ENCODE data around the gene ALK.

DNA sequence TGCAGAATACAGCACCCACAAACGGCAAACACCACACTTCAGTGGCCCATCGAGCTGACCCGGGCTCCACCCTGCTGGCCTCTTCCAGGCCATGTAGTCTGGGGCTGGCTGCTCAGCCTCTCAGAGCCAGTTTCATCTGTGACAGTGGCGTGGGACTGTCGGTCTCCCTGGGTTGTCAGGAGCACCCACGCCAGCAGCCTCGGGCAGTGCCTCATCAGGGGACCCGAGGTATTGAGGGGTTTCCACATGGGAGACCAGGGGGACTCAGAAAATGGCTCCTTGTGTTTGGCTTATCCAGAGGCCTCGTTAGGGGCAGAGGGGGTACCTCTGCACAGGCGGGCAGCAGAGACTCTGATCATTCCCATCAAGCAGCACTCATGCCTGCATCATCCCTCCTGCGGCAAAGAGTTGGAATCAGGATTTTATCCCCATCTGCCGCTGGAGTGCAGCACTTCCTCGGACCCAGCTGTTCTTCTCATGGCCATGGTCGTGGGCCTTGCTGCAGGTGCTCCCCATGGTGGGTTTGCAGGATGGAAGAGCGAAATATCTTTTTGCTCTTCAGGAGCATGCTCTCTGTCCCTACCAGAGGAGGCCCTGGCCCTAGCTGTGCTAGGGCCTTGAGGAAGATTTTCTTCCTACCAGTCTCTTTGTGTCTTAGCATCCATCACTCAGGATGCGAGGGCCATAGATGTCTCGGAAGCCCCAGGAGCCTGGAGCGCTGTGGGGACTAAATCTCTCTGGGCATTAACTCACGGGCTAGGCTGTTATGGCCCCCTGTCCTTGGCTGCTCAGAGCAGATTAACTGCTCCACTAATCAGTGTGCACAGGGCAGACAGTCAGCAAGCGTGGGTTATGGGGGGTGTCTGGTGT is 705.4 kb downstream of the ALK start:
- TF ChIP-seq, protein P1, sequence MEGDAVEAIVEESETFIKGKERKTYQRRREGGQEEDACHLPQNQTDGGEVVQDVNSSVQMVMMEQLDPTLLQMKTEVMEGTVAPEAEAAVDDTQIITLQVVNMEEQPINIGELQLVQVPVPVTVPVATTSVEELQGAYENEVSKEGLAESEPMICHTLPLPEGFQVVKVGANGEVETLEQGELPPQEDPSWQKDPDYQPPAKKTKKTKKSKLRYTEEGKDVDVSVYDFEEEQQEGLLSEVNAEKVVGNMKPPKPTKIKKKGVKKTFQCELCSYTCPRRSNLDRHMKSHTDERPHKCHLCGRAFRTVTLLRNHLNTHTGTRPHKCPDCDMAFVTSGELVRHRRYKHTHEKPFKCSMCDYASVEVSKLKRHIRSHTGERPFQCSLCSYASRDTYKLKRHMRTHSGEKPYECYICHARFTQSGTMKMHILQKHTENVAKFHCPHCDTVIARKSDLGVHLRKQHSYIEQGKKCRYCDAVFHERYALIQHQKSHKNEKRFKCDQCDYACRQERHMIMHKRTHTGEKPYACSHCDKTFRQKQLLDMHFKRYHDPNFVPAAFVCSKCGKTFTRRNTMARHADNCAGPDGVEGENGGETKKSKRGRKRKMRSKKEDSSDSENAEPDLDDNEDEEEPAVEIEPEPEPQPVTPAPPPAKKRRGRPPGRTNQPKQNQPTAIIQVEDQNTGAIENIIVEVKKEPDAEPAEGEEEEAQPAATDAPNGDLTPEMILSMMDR (IDR thresholded peaks at IDR 0.05; ENCODE audit: low read depth, low read length) = no peak
- no peak for TF ChIP-seq EZH2phosphoT487 (IDR thresholded peaks at IDR 0.05; ENCODE audit: low read depth)
